Naive thymus-derived CD4-positive, alpha-beta T cell (primary cell): ENCODE results near the gene JUN. TPM values are rescaled to one million over a fixed set of nuclear protein-coding genes. Genes with fewer than 3 reads are reported as not detected.
A peak's percentile ranks its signal among the peaks of the same experiment; 100 is the strongest.

Experiments used
- ATAC-seq: fragments of 150-1000 bp; cut with Tn5 transposase; 2 replicates; pipeline ENCODE4 v1.10.0; 2021; ENCODE audit warnings: mild to moderate bottlenecking, moderate library complexity
- CTCF ChIA-PET: fragments of 350-600 bp; sonication (Branson Sonifier 250); formaldehyde crosslinking; loops from one replicate; lab custom pipeline; 2021; ENCODE audit warnings: antibody characterized with exemption; lab: Charles Lee
- POLR2A ChIA-PET: fragments of 350-600 bp; sonication (Branson Sonifier 250); formaldehyde crosslinking; loops from one replicate; lab custom pipeline; 2021; ENCODE audit warnings: antibody characterized with exemption, inconsistent platforms; lab: Charles Lee
- DNase-seq, 9 donors: peaks; one replicate each; pipeline versions ENCODE4 v3.0.0 to v3.0.0-alpha.2; 2020 to 2022; ENCODE audit warnings: mixed read lengths in 1 of 9
- H3K27ac ChIP-seq: one replicate; pipeline ENCODE4 v1.7.0; 2013; ENCODE audit warnings: mild to moderate bottlenecking, low read depth, low read length, moderate library complexity
- H3K27me3 ChIP-seq, 2 donors: one replicate each; pipeline ENCODE4 v1.7.0; 2013; ENCODE audit warnings: low read length in 2 of 2, mild to moderate bottlenecking in 2 of 2, moderate library complexity in 2 of 2; ENCODE audit not compliant: control insufficient read depth in 2 of 2, insufficient read depth in 2 of 2
- H3K36me3 ChIP-seq, 3 experiments: 1 replicate in 2 of 3; 2 replicates in 1 of 3; pipeline ENCODE4 v1.7.0; 2013; ENCODE audit warnings: low read length in 3 of 3, mild to moderate bottlenecking in 3 of 3, moderate library complexity in 1 of 3; ENCODE audit not compliant: insufficient read depth in 3 of 3, control insufficient read depth in 2 of 3
- H3K4me1 ChIP-seq, 2 donors: one replicate each; pipeline ENCODE4 v1.7.0; 2013; ENCODE audit warnings: low read length in 2 of 2, mild to moderate bottlenecking in 2 of 2, moderate library complexity in 1 of 2; ENCODE audit not compliant: control insufficient read depth in 2 of 2, insufficient read depth in 2 of 2
- H3K4me3 ChIP-seq: 2 replicates; pipeline ENCODE4 v1.7.0; 2013; ENCODE audit warnings: mild to moderate bottlenecking, low read length
- H3K9me3 ChIP-seq, 3 experiments: 1 replicate in 2 of 3; 2 replicates in 1 of 3; pipeline ENCODE4 v1.7.0; 2013; ENCODE audit warnings: low read length in 3 of 3; ENCODE audit not compliant: control insufficient read depth in 2 of 3
- H3K27ac Mint-ChIP-seq, 9 donors: one replicate each; pipeline ENCODE4 v1.8.0; 2020 to 2022; ENCODE audit warnings: mixed read lengths in 9 of 9, mild to moderate bottlenecking in 8 of 9, moderate library complexity in 5 of 9, inconsistent platforms in 2 of 9
- H3K27me3 Mint-ChIP-seq, 5 donors: one replicate each; pipeline ENCODE4 v1.8.0; 2021 to 2022; ENCODE audit warnings: mixed read lengths in 5 of 5, mild to moderate bottlenecking in 1 of 5
- H3K36me3 Mint-ChIP-seq, 5 donors: one replicate each; pipeline ENCODE4 v1.8.0; 2020 to 2022; ENCODE audit warnings: mixed read lengths in 5 of 5, mild to moderate bottlenecking in 3 of 5, inconsistent platforms in 1 of 5
- H3K4me1 Mint-ChIP-seq, 7 donors: one replicate each; pipeline ENCODE4 v1.8.0; 2020 to 2022; ENCODE audit warnings: mixed read lengths in 7 of 7, mild to moderate bottlenecking in 3 of 7, inconsistent platforms in 1 of 7
- H3K4me3 Mint-ChIP-seq, 10 donors: one replicate each; pipeline ENCODE4 v1.8.0; 2020 to 2022; ENCODE audit warnings: mild to moderate bottlenecking in 10 of 10, mixed read lengths in 10 of 10, moderate library complexity in 6 of 10, inconsistent platforms in 2 of 10
- H3K9me3 Mint-ChIP-seq, 11 donors: one replicate each; pipeline ENCODE4 v1.8.0; 2020 to 2022; ENCODE audit warnings: mixed read lengths in 11 of 11, mild to moderate bottlenecking in 4 of 11, inconsistent platforms in 1 of 11, moderate library complexity in 1 of 11
- intact Hi-C, 2 donors: fragments of 100-400 bp; cut with micrococcal nuclease; formaldehyde crosslinking; loops; one replicate each; pipeline ENCODE4 v1.15.1; 2023
- polyA plus RNA-seq, 2 donors: library from polyadenylated mRNA; unstranded; fragments of 300-500 nt; fragmentation: Illumina TruSeq; gene quantifications; one replicate each; pipeline ENCODE4 v1.2.3, GENCODE V29; 2021
- total RNA-seq, 6 experiments: library from RNA in 5 of 6; stranded (reverse) in 5 of 6; gene quantifications; 1 replicate in 5 of 6; 2 replicates in 1 of 6; pipeline ENCODE4 v1.2.3 and lab custom pipeline; 2021 to 2026

Gene JUN
- total and polyA plus RNA-seq, 7 experiments from 2014 or later: 17.9 to 1,362 (median 30.1) TPM

DNA sequence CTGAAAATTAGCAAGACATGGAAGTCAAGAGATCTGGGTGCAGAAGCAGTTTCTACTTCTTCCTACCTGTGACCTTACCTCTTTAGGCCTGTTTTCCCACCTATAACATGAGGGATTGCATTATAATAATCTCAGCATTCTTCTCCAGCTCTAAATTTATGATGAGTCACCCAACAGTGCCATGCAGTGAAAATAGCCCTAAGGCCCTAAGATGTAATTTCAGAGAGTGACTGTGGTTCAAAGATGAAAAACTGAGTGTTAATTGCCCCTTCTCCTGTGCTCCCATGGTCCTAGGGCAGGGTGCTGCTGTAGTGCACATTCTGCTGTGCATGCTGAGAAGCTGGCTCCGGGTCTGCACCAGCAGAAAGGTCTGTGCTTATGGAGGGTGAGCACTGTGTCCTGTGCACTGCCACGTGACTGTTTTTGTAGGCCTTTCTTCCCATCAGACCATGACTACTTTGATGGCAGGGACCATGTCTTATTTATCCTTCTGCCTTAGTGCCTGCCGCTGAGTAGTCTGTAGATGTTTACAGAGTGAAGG lies 29.7 kb downstream of the JUN start:
- H3K4me3 ChIP-seq: no peak overlapping the region
- peaks cover 27 to 37% of the 10 kb centered on the region in 2 donors for H3K4me1 ChIP-seq
- Mint-ChIP-seq H3K4me1 (peaks cover 27 to 55% (median 40%) of the 10 kb centered on the region in 7 donors), H3K4me3 (peak overlapping the region in 6 of 10 donors; percentile 20 to 73 (median 68)), H3K36me3 (peaks cover 0 to 8% (median 0%) of the 10 kb centered on the region in 5 donors), H3K27me3 (no peaks in the 10 kb centered on the region), H3K9me3 (peaks cover 0 to 2% (median 0%) of the 10 kb centered on the region in 11 donors), H3K27ac (peak overlapping the region in 6 of 9 donors; percentile 4 to 86 (median 68))
- ATAC-seq (no peak), DNase-seq (no peak)
- no peaks in the 10 kb centered on the region for H3K27me3 ChIP-seq
- ChIA-PET CTCF (interaction anchor here (1.3 to 1.7 kb wide), 2 partner anchors 15 to 945 kb away, joined by 3 to 4 read pairs; no protein-coding TSS in a partner anchor), POLR2A (interaction anchor here (0.9 to 1.3 kb wide), 2 partner anchors 29 to 104 kb away, joined by 3 read pairs; partner anchors contain the start of gene JUN)
- H3K9me3 ChIP-seq: no peaks in the 10 kb centered on the region
- no peak overlapping the region for H3K27ac ChIP-seq
- intact Hi-C loops: loop anchor here in 1 of 2 donors (10.0 kb wide), 1 partner anchor 541 kb away; the partner anchor contains the start of gene FGGY
- no peaks in the 10 kb centered on the region for H3K36me3 ChIP-seq

DNA sequence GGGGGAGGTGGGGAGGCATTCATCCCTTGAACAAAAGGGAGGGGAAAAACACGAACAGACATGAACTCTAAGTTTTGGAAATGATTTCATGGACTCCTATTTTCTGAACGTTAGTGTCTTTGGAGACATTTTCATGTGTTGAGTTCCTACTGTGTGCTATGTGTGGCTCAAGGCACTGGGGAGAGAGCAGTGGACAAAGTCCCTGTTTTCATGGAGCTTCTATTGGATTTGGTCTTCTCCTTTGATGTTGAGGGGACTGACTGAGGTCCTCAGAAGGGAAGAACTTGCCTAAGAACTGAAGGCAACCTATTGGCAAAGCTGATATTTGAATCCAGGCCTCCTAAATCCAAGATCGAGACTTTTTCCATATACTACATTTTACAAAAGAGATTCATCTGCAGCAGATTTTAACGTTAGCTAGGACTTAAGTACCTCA lies 30.4 kb downstream of the JUN start:
- Mint-ChIP-seq H3K4me3 (no peak overlapping the region), H3K9me3 (peaks cover 0 to 2% (median 0%) of the 10 kb centered on the region in 11 donors), H3K4me1 (peaks cover 27 to 58% (median 40%) of the 10 kb centered on the region in 7 donors), H3K36me3 (peaks cover 0 to 5% (median 0%) of the 10 kb centered on the region in 5 donors), H3K27me3 (no peaks in the 10 kb centered on the region), H3K27ac (peak overlapping the region in 2 of 9 donors; percentile 52 to 61)
- Histone ChIP-seq H3K36me3 (no peaks in the 10 kb centered on the region), H3K27me3 (no peaks in the 10 kb centered on the region), H3K27ac (no peak overlapping the region), H3K9me3 (no peaks in the 10 kb centered on the region), H3K4me3 (no peak overlapping the region), H3K4me1 (peaks cover 27 to 37% of the 10 kb centered on the region in 2 donors)
- CTCF ChIA-PET: interaction anchor here (0.6 to 1.7 kb wide), 2 partner anchors 15 to 27 kb away, joined by 3 to 4 read pairs; no protein-coding TSS in a partner anchor
- POLR2A ChIA-PET: interaction anchor here (0.6 to 1.3 kb wide), 3 partner anchors 30 to 331 kb away, joined by 3 read pairs; partner anchors contain the start of gene JUN
- intact Hi-C loops: loop anchor here in 1 of 2 donors (10.0 kb wide), 1 partner anchor 541 kb away; the partner anchor contains the start of gene FGGY
- ATAC-seq (no peak), DNase-seq (no peak)

DNA sequence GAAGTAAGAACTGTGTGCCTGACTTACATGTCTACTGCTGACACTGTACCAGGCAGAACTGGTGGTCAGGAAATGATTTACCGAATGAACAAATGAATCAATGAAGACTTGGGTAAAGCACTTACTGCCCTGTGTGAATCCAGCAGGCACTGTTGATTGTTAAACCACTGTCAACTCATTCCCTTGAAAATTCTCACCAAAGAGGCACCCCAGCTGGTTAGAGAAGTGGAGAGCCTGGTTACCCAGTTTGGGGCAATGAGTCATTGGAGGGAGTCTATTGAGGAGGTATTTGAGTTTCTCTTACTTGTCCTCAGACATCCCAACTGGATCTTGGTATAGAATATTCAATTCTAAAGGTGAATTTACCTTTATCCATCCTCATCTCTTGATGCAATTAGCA lies 34.2 kb downstream of the JUN start:
- Histone ChIP-seq H3K27ac (no peak overlapping the region), H3K36me3 (no peaks in the 10 kb centered on the region), H3K4me1 (peaks cover 3% of the 10 kb centered on the region in 2 donors), H3K9me3 (no peaks in the 10 kb centered on the region), H3K4me3 (no peak overlapping the region), H3K27me3 (peaks cover 0 to 4% of the 10 kb centered on the region in 2 donors)
- DNase-seq (no peak), ATAC-seq (no peak)
- Mint-ChIP-seq H3K27ac (no peak overlapping the region), H3K4me3 (no peak overlapping the region), H3K36me3 (peaks cover 0 to 2% (median 0%) of the 10 kb centered on the region in 5 donors), H3K27me3 (peaks cover 0 to 11% (median 0%) of the 10 kb centered on the region in 5 donors), H3K4me1 (peaks cover 12 to 32% (median 15%) of the 10 kb centered on the region in 7 donors), H3K9me3 (peaks cover 0 to 2% (median 0%) of the 10 kb centered on the region in 11 donors)
- POLR2A ChIA-PET: no interaction called here
- intact Hi-C loops: loop anchor here in 1 of 2 donors (10.0 kb wide), 2 partner anchors 545 to 1195 kb away; partner anchors contain the start of gene FGGY
- CTCF ChIA-PET: no interaction called here

DNA sequence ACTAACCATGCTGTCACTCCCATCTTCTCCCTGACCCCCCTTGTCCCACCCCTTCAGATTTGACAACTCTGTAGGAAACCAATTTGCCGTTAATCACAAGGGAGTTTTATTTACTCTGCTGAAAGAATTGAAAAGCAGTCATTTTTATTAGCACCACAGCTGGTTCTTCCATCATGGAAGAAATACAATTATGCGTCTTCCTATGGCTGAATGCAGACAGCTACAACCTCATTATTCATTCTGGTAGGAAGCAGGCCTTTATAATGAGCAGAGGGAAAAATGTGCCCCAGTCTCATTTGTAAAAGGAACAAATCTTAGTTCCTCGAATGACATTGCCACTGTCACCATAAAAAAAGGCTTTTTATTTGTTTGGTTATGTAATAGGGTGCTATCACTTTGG lies 35.2 kb downstream of the JUN start:
- ChIA-PET POLR2A (no interaction called here), CTCF (interaction anchor here (1.4 kb wide), 1 partner anchor 951 kb away, joined by 3 read pairs; no protein-coding TSS in a partner anchor)
- Mint-ChIP-seq H3K27me3 (peaks cover 0 to 15% (median 3%) of the 10 kb centered on the region in 5 donors), H3K4me1 (peaks cover 2 to 23% (median 7%) of the 10 kb centered on the region in 7 donors), H3K36me3 (peaks cover 0 to 5% (median 0%) of the 10 kb centered on the region in 5 donors), H3K4me3 (no peak overlapping the region), H3K27ac (no peak overlapping the region), H3K9me3 (peaks cover 0 to 2% (median 0%) of the 10 kb centered on the region in 11 donors)
- Histone ChIP-seq H3K4me1 (no peaks in the 10 kb centered on the region), H3K9me3 (no peaks in the 10 kb centered on the region), H3K4me3 (no peak overlapping the region), H3K36me3 (no peaks in the 10 kb centered on the region), H3K27me3 (peaks cover 0 to 4% of the 10 kb centered on the region in 2 donors), H3K27ac (no peak overlapping the region)
- DNase-seq (no peak), ATAC-seq (no peak)
- intact Hi-C loops: loop anchor here in 1 of 2 donors (10.0 kb wide), 1 partner anchor 1196 kb away; no protein-coding TSS in a partner anchor

DNA sequence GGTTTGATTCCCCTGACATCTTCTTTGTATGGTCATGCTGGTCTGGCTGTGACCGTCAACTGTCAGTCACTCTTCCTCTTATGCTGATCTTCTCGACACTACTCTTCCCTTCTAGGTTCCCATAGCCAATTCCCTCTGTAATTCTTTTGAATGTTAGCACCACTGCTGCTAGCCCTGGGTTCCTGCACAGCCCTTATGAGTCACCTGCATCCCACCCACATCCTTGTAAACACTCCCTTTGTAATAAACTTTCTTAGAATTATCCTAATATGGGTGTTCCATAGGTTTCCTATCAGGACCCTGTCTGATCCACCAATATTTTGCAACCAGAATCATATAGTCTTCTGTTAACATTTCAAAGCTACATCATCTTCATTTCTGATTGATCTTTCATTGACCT lies 37.1 kb downstream of the JUN start:
- Histone ChIP-seq H3K27ac (no peak overlapping the region), H3K27me3 (peaks cover 0 to 4% of the 10 kb centered on the region in 2 donors), H3K36me3 (no peaks in the 10 kb centered on the region), H3K4me1 (no peaks in the 10 kb centered on the region), H3K4me3 (no peak overlapping the region), H3K9me3 (no peaks in the 10 kb centered on the region)
- no peak for DNase-seq
- POLR2A ChIA-PET: no interaction called here
- Mint-ChIP-seq H3K9me3 (peaks cover 0 to 2% (median 0%) of the 10 kb centered on the region in 11 donors), H3K36me3 (peaks cover 0 to 5% (median 0%) of the 10 kb centered on the region in 5 donors), H3K27ac (no peak overlapping the region), H3K27me3 (peaks cover 0 to 15% (median 3%) of the 10 kb centered on the region in 5 donors), H3K4me1 (peaks cover 0 to 14% (median 0%) of the 10 kb centered on the region in 7 donors), H3K4me3 (no peak overlapping the region)
- intact Hi-C loops: loop anchor here in 1 of 2 donors (10.0 kb wide), 1 partner anchor 1198 kb away; no protein-coding TSS in a partner anchor
- no peak for ATAC-seq
- CTCF ChIA-PET: no interaction called here

DNA sequence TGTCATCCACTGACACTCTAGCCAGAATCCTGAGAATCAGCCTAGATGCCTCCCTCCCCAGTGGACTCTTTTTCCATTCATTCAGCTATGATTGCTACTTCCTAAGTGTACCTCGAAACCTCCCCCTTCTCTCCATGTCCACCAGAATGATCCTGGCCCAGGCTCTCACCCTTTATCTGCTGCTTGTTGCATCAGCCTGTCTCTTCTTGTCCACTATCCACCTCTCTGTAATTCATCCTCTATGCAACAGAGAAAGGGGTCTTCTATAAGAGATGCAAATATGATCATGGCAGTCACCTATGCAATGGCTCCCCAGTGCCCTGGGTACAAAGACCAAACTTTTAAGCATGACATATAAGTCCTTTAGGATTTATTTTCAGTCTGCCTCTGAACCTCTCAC lies 37.7 kb downstream of the JUN start:
- Histone ChIP-seq H3K4me3 (no peak overlapping the region), H3K27me3 (peaks cover 0 to 4% of the 10 kb centered on the region in 2 donors), H3K4me1 (no peaks in the 10 kb centered on the region), H3K9me3 (no peaks in the 10 kb centered on the region), H3K36me3 (no peaks in the 10 kb centered on the region), H3K27ac (no peak overlapping the region)
- H3K9me3 Mint-ChIP-seq: peaks cover 0 to 2% (median 0%) of the 10 kb centered on the region in 11 donors
- no peak for DNase-seq
- peaks cover 0 to 14% (median 0%) of the 10 kb centered on the region in 7 donors for H3K4me1 Mint-ChIP-seq
- ChIA-PET CTCF (no interaction called here), POLR2A (no interaction called here)
- H3K36me3 Mint-ChIP-seq: peaks cover 0 to 5% (median 0%) of the 10 kb centered on the region in 5 donors
- intact Hi-C loops: loop anchor here in 1 of 2 donors (10.0 kb wide), 1 partner anchor 1199 kb away; no protein-coding TSS in a partner anchor
- H3K27me3 Mint-ChIP-seq: peaks cover 0 to 15% (median 3%) of the 10 kb centered on the region in 5 donors
- no peak for ATAC-seq
- no peak overlapping the region for H3K27ac Mint-ChIP-seq
- H3K4me3 Mint-ChIP-seq: no peak overlapping the region
